SK-N-SH (cell line): ENCODE results near the gene IMMT. TPM values are rescaled to one million over a fixed set of nuclear protein-coding genes. Genes with fewer than 3 reads are reported as not detected.

Experiments
- CTCF ChIA-PET: fragments of 300-600, 350-600 bp; formaldehyde crosslinking; extraction: SDS; loops from one replicate; lab custom pipeline; 2021; lab: Yijun Ruan, JAX
- POLR2A ChIA-PET: fragments of 350-600 bp; sonication (Branson Sonifier 250); formaldehyde crosslinking; extraction: SDS; loops from one replicate; lab custom pipeline; 2020; ENCODE audit warnings: antibody characterized with exemption, inconsistent platforms; lab: Yijun Ruan, JAX
- DNase-seq: peaks from one replicate; pipeline ENCODE4 v3.0.0; 2012
- H2AFZ ChIP-seq: fragments of 200-600 bp; sonication (generic); 2 replicates; pipeline ENCODE4 v1.8.1; 2016; ENCODE audit warnings: antibody characterized with exemption, mild to moderate bottlenecking, low read depth
- H3F3A ChIP-seq: fragments of 200-600 bp; sonication (generic); replicated peaks from 2 replicates; pipeline ENCODE3; 2016; ENCODE audit warnings: antibody characterized with exemption, mild to moderate bottlenecking; ENCODE audit not compliant: insufficient read depth
- H3K27ac ChIP-seq, 2 experiments: fragments of 200-500 bp in 1 of 2; fragments of 200-600 bp in 1 of 2; sonication (Bioruptor generic) in 1 of 2; sonication (generic), shearing (Covaris generic) in 1 of 2; 2 replicates each; pipeline versions ENCODE4 v1.5.1 to v1.6.1; 2014 to 2016; ENCODE audit warnings: low read depth in 2 of 2, inconsistent platforms in 1 of 2, low read length in 1 of 2, mild to moderate bottlenecking in 1 of 2, mixed read lengths in 1 of 2
- H3K27me3 ChIP-seq: fragments of 200-600 bp; sonication (generic), shearing (Covaris generic); 2 replicates; pipeline ENCODE4 v1.6.1; 2016; ENCODE audit warnings: mixed run types; ENCODE audit not compliant: insufficient read depth
- H3K36me3 ChIP-seq, 2 experiments: fragments of 200-500 bp in 1 of 2; fragments of 200-600 bp in 1 of 2; sonication (Bioruptor generic) in 1 of 2; sonication (generic) in 1 of 2; replicated peaks in 1 of 2; 2 replicates each; pipeline versions ENCODE3 to v1.5.1; 2014 to 2016; ENCODE audit warnings: low read length in 1 of 2, mild to moderate bottlenecking in 1 of 2; ENCODE audit not compliant: insufficient read depth in 2 of 2, control insufficient read depth in 1 of 2
- H3K4me1 ChIP-seq, 2 experiments: fragments of 200-500 bp in 1 of 2; fragments of 200-600 bp in 1 of 2; sonication (Bioruptor generic) in 1 of 2; sonication (generic), shearing (Covaris generic) in 1 of 2; 2 replicates each; pipeline versions ENCODE4 v1.5.1 to v1.6.1; 2014 to 2016; ENCODE audit warnings: low read depth in 1 of 2, low read length in 1 of 2, mixed run types in 1 of 2; ENCODE audit not compliant: insufficient read depth in 2 of 2, control insufficient read depth in 1 of 2
- H3K4me2 ChIP-seq: fragments of 200-600 bp; sonication (generic), shearing (Covaris generic); 2 replicates; pipeline ENCODE4 v1.6.1; 2017; ENCODE audit warnings: mixed run types
- H3K4me3 ChIP-seq, 2 experiments: fragments of 200-500 bp in 1 of 2; fragments of 200-600 bp in 1 of 2; sonication (Bioruptor generic) in 1 of 2; sonication (generic), shearing (Covaris generic) in 1 of 2; 2 replicates each; pipeline versions ENCODE4 v1.5.1 to v1.8.1; 2014 to 2016; ENCODE audit warnings: low read depth in 2 of 2, inconsistent platforms in 1 of 2, low read length in 1 of 2, mild to moderate bottlenecking in 1 of 2, mixed read lengths in 1 of 2, moderate library complexity in 1 of 2
- H3K79me2 ChIP-seq: fragments of 200-600 bp; sonication (generic); 2 replicates; pipeline ENCODE4 v1.8.1; 2017; ENCODE audit warnings: mild to moderate bottlenecking; ENCODE audit not compliant: insufficient read depth
- H3K9ac ChIP-seq: fragments of 200-600 bp; sonication (generic); 2 replicates; pipeline ENCODE4 v1.6.1; 2017; ENCODE audit warnings: mixed run types
- H3K9me2 ChIP-seq: fragments of 200-600 bp; sonication (generic); 2 replicates; pipeline ENCODE4 v1.6.1; 2017; ENCODE audit warnings: mixed run types
- H3K9me3 ChIP-seq: fragments of 200-600 bp; sonication (generic); 2 replicates; pipeline ENCODE4 v1.6.1; 2017; ENCODE audit warnings: mixed run types, mild to moderate bottlenecking, moderate library complexity
- H4K20me1 ChIP-seq: fragments of 200-600 bp; sonication (generic); 2 replicates; pipeline ENCODE4 v1.6.1; 2017; ENCODE audit warnings: mild to moderate bottlenecking, mixed run types; ENCODE audit not compliant: insufficient read depth
- ELF1 ChIP-seq: IDR thresholded peaks from 2 replicates; pipeline ENCODE4 v1.4.0; 2012
- EP300 ChIP-seq, 2 experiments: IDR thresholded peaks; 2 replicates each; pipeline versions ENCODE4 v1.4.0 to v1.6.1; 2012; ENCODE audit warnings: borderline replicate concordance in 1 of 2, low read depth in 1 of 2, low read length in 1 of 2
- GABPA ChIP-seq: IDR thresholded peaks from 2 replicates; pipeline ENCODE4 v1.4.0; 2012; ENCODE audit warnings: low read depth, mild to moderate bottlenecking
- GATA2 ChIP-seq: sonication (generic); formaldehyde crosslinking; IDR thresholded peaks from 2 replicates; pipeline ENCODE4 v1.5.0; 2020; ENCODE audit warnings: mild to moderate bottlenecking, missing genetic modification reagents
- IRF3 ChIP-seq: fragments of 150-350 bp; IDR thresholded peaks from 2 replicates; pipeline ENCODE4 v1.6.1; 2016; ENCODE audit warnings: mild to moderate bottlenecking, low read depth, low read length
- MAX ChIP-seq: IDR thresholded peaks from 2 replicates; pipeline ENCODE4 v1.4.0; 2012; ENCODE audit warnings: low read depth
- MXI1 ChIP-seq: IDR thresholded peaks from 2 replicates; pipeline ENCODE4 v1.6.1; 2012; ENCODE audit warnings: mild to moderate bottlenecking, low read depth, low read length, improper control_type of control experiment
- NRF1 ChIP-seq: IDR thresholded peaks from 2 replicates; pipeline ENCODE4 v1.6.1; 2012; ENCODE audit warnings: low read depth, mild to moderate bottlenecking, low read length
- PBX3 ChIP-seq: IDR thresholded peaks from 2 replicates; pipeline ENCODE4; 2012
- RAD21 ChIP-seq: IDR thresholded peaks from 2 replicates; pipeline ENCODE4 v1.6.1; 2012; ENCODE audit warnings: mild to moderate bottlenecking, low read length
- RCOR1 ChIP-seq: fragments of 150-350 bp; IDR thresholded peaks from 2 replicates; pipeline ENCODE4 v1.6.1; 2017; ENCODE audit warnings: antibody characterized with exemption, low read length
- REST ChIP-seq: IDR thresholded peaks from 2 replicates; pipeline ENCODE4 v1.6.1; 2012; ENCODE audit warnings: mild to moderate bottlenecking, low read depth, low read length, moderate library complexity
- RXRA ChIP-seq: IDR thresholded peaks from 2 replicates; pipeline ENCODE4 v1.4.0; 2012; ENCODE audit warnings: low read depth, mild to moderate bottlenecking, borderline replicate concordance
- SIN3A ChIP-seq: IDR thresholded peaks from 2 replicates; pipeline ENCODE4 v1.6.1; 2012; ENCODE audit warnings: low read depth, mild to moderate bottlenecking, low read length, moderate library complexity, borderline replicate concordance
- SMC3 ChIP-seq: IDR thresholded peaks from 2 replicates; pipeline ENCODE4 v1.6.1; 2012; ENCODE audit warnings: low read depth, low read length, improper control_type of control experiment
- TCF12 ChIP-seq: IDR thresholded peaks from 2 replicates; pipeline ENCODE4 v1.4.0; 2012
- USF2 ChIP-seq: fragments of 150-350 bp; IDR thresholded peaks from 2 replicates; pipeline ENCODE4 v1.6.1; 2017; ENCODE audit warnings: antibody characterized with exemption, low read length, low read depth, borderline replicate concordance
- ZBTB33 ChIP-seq: IDR thresholded peaks from 2 replicates; pipeline ENCODE4 v1.4.0; 2012; ENCODE audit warnings: low read depth, borderline replicate concordance
- WGBS: methylation state at CpG from one replicate; pipeline ENCODE4 v1.1.6; 2017; ENCODE audit warnings: low lambda C conversion rate; 5-methylcytosine and 5-hydroxymethylcytosine counted together
- polyA plus RNA-seq, 3 experiments: library from polyadenylated mRNA; depleted of rRNA; stranded (reverse); fragments of >200 nt; gene quantifications; 2 replicates each; pipeline ENCODE4 v1.2.3, GENCODE V29; 2012

The IMMT gene
- polyA plus RNA-seq, 1 of the 3 experiments (the other 2 are of a cell fraction): 36.3 TPM

- no peaks in the 10 kb centered on the region for H3K9me2 ChIP-seq
- H3K9me3 ChIP-seq: no peaks in the 10 kb centered on the region
- peaks cover 44 to 60% of the 10 kb centered on the region in 2 experiments for H3K36me3 ChIP-seq
- H3K4me2 ChIP-seq: no peak overlapping the region
- no peak overlapping the region for H3K4me3 ChIP-seq
- no peak overlapping the region for H2AFZ ChIP-seq
- POLR2A ChIA-PET: no interaction called here
- CTCF ChIA-PET: no interaction called here
- peaks cover 10% of the 10 kb centered on the region for H3F3A ChIP-seq
- no peak for TF ChIP-seq USF2
- no peak for TF ChIP-seq RAD21
- TF ChIP-seq GATA2 (CRISPR knock-in tag): no peak
- TF ChIP-seq IRF3: no peak
- no peak for TF ChIP-seq REST
- no peak for TF ChIP-seq RXRA
- TF ChIP-seq EP300 (IDR thresholded peaks at IDR 0.05; ENCODE audit: borderline replicate concordance in 1 of 2, low read depth in 1 of 2, low read length in 1 of 2): no peak
- TF ChIP-seq SMC3: no peak
- TF ChIP-seq ELF1: no peak
- TF ChIP-seq GABPA: no peak
- TF ChIP-seq NRF1: no peak
- no peak for TF ChIP-seq TCF12
- no peak for TF ChIP-seq MAX
- no peak for TF ChIP-seq RCOR1
- no peak for TF ChIP-seq SIN3A
- no peak for TF ChIP-seq MXI1
- no peak for TF ChIP-seq PBX3
- no peak for TF ChIP-seq ZBTB33
- no peak overlapping the region for H3K27ac ChIP-seq
- H3K9ac ChIP-seq: no peak overlapping the region
- no peaks in the 10 kb centered on the region for H3K27me3 ChIP-seq
- peaks cover 33% of the 10 kb centered on the region for H3K79me2 ChIP-seq
- H4K20me1 ChIP-seq: no peaks in the 10 kb centered on the region
- H3K4me1 ChIP-seq: peaks cover 2 to 8% of the 10 kb centered on the region in 2 experiments; a peak in 2 of 4 replicates
- 94% methylated on average over 3 of the region's 3 CpGs for WGBS
- no peak for DNase-seq
Measured at GRCh38 chr2:86171295-86171694, 24.0 kb downstream of the IMMT start.
